ENCODE results near the gene VSNL1. TPM values are rescaled to one million over a fixed set of nuclear protein-coding genes. Genes with fewer than 3 reads are reported as not detected.

The VSNL1 gene
- total RNA-seq, 6 donors from 2014 or later = 0.33 to 1.2 (median 0.94) TPM; not detected in 3

DNA sequence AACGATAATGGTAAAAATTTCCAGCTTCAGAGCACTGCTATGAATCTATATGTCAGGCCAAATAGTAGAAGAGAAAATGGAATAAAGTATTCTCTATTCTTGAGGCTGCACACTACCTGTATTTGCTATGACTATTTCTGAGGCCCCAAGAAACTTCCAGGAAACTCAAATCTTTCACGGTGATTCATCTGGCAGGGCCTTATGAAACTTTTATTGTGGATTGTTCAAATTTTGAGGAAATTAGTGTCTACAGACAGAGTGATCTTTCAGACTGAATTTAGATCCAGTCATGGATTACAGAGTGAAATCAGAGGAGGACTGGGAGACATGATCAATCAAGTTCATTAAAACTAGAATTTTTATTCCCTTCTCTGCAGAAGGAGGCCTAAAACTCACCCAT lies 4.1 kb upstream of the VSNL1 start:
- Histone ChIP-seq H3K36me3 (no peaks in the 10 kb centered on the region), H3K27ac (no peak overlapping the region), H3K27me3 (peaks cover 0 to 19% (median 3%) of the 10 kb centered on the region in 4 donors), H3K4me1 (peaks cover 7 to 29% (median 18%) of the 10 kb centered on the region in 4 donors), H3K4me3 (no peak overlapping the region), H3K9me3 (no peaks in the 10 kb centered on the region)
- 90 to 93% methylated on average over 2 of the region's 2 CpGs for WGBS, 2 donors
- DNase-seq (no peak), ATAC-seq (ENCODE audit: low FRiP score in 2 of 2) (no peak)
- TF ChIP-seq, protein P1, sequence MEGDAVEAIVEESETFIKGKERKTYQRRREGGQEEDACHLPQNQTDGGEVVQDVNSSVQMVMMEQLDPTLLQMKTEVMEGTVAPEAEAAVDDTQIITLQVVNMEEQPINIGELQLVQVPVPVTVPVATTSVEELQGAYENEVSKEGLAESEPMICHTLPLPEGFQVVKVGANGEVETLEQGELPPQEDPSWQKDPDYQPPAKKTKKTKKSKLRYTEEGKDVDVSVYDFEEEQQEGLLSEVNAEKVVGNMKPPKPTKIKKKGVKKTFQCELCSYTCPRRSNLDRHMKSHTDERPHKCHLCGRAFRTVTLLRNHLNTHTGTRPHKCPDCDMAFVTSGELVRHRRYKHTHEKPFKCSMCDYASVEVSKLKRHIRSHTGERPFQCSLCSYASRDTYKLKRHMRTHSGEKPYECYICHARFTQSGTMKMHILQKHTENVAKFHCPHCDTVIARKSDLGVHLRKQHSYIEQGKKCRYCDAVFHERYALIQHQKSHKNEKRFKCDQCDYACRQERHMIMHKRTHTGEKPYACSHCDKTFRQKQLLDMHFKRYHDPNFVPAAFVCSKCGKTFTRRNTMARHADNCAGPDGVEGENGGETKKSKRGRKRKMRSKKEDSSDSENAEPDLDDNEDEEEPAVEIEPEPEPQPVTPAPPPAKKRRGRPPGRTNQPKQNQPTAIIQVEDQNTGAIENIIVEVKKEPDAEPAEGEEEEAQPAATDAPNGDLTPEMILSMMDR (IDR thresholded peaks at IDR 0.05) = no peak
- no peak for TF ChIP-seq POLR2A (IDR thresholded peaks at IDR 0.05)

DNA sequence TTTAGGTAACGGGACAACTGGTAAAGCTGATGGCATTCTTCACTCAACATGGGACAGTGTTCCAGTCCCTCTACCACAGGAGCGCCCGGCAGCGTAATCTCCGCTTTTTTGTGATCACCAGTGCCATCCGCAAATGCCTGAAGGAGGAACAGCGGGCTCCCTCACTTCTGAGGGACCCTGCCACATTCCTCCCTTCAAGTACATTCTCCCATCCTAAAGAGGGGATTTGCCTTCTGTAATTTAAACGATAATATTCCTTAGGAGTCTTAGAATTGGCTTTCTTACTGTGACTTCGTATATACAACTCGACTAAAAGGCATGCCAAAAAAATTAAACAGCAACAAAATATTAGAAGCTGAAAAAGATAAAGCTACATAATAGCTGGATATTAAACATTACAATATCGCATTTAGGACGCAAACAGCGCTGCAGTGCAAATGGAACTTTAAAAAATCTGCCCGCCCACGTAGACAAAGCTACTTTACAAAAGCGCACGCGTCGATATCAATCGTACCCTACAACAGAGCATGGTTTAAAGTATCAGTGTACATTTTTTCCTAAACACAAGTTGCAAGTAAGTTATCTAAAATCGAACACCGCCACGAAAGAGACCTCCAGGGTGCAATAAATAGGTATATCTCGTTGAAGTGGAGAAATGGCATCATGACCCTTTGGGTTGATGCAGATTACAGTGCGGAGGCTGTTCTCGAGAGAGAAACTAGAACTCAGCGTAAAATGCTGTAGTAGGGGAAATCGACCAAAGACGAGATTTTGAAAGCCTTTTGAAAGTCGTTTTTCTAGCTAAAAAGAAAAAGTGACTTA lies 2.3 kb upstream of the VSNL1 start:
- peak in 1 of 2 donors; percentile 27 for ATAC-seq (ENCODE audit: low FRiP score in 2 of 2)
- Histone ChIP-seq H3K4me1 (peaks cover 7 to 29% (median 18%) of the 10 kb centered on the region in 4 donors), H3K27ac (peak overlapping the region in 3 of 4 donors; percentile 39 to 70 (median 42)), H3K9me3 (no peaks in the 10 kb centered on the region), H3K36me3 (no peaks in the 10 kb centered on the region), H3K27me3 (peaks cover 0 to 24% (median 6%) of the 10 kb centered on the region in 4 donors), H3K4me3 (peak overlapping the region in 3 of 4 donors; percentile 27 to 54 (median 49))
- WGBS, 2 donors = 7 to 8% methylated on average over 30 of the region's 30 CpGs
- TF ChIP-seq POLR2AphosphoS5 (IDR thresholded peaks at IDR 0.05) (no peak), POLR2A (IDR thresholded peaks at IDR 0.05) (no peak), EP300 (IDR thresholded peaks at IDR 0.05) (no peak)
- TF ChIP-seq, protein P1 (IDR thresholded peaks at IDR 0.05) = no peak
- DNase-seq = no peak

DNA sequence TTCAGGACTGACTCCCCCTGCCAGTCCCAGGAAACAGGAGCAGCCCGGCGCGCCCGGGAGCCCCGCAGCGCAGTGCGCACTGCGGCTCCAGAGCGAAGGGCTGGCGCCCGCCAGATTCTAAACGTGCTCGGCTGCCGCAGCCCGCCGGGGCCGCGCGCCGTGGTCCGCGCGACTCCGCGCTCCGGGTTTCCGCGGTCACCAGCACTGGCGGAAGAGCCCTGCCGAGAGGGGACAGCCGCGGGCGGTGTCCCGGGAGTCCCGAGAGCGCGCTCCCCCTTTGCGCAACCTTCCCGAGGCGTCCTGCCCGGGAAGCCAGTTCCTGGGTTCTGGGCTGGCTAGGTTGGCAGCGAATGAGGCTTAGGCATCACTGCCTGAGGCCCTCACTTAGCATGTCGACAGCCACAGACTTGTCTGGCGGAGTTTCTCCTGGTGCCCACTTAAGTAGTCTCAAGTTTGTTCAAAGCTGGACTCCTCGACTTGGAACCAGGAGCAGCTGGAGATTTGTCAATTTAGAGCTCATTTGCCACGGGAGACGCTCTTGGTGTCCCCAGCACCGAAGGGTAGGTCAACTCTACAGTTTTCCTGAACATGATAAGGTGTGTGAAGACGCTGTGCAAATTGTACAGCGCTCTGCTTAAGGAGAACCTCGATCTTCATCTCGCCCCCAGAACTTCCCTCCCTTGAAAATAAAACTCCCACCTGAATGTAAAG lies 1.5 kb upstream of the VSNL1 start:
- peaks cover 7 to 29% (median 18%) of the 10 kb centered on the region in 4 donors for H3K4me1 ChIP-seq
- peaks cover 0 to 24% (median 6%) of the 10 kb centered on the region in 4 donors for H3K27me3 ChIP-seq
- peak in 1 of 2 donors; percentile 23 for TF ChIP-seq POLR2AphosphoS5 (IDR thresholded peaks at IDR 0.05)
- no peak for TF ChIP-seq EP300 (IDR thresholded peaks at IDR 0.05)
- TF ChIP-seq, protein P1 (IDR thresholded peaks at IDR 0.05) = no peak
- peak in 1 of 4 donors; percentile 27 for TF ChIP-seq POLR2A (IDR thresholded peaks at IDR 0.05)
- ATAC-seq (ENCODE audit: low FRiP score in 2 of 2) = peak; percentile 85 to 88
- H3K9me3 ChIP-seq = no peaks in the 10 kb centered on the region
- H3K36me3 ChIP-seq = no peaks in the 10 kb centered on the region
- peak; percentile 68 to 91 for DNase-seq
- H3K4me3 ChIP-seq = peak overlapping the region in 3 of 4 donors; percentile 27 to 54 (median 49)
- 1 to 5% methylated on average over 20 to 22 of the region's 52 CpGs for WGBS, 2 donors
- H3K27ac ChIP-seq = peak overlapping the region; percentile 39 to 70 (median 41)

- 4 to 10% methylated on average over 10 to 13 of the region's 13 CpGs for WGBS, 2 donors
Observed at GRCh38 chr2:17539611-17540092, 844 bp upstream of the VSNL1 start.

More at GRCh38 chr2:17539611-17540092, 844 bp upstream of the VSNL1 start:
- TF ChIP-seq POLR2AphosphoS5 (IDR thresholded peaks at IDR 0.05) = no peak
- no peak for TF ChIP-seq POLR2A (IDR thresholded peaks at IDR 0.05)
- TF ChIP-seq EP300 (IDR thresholded peaks at IDR 0.05) = no peak
- TF ChIP-seq, protein P1 (IDR thresholded peaks at IDR 0.05) = no peak
- H3K9me3 ChIP-seq = no peaks in the 10 kb centered on the region
- peak overlapping the region in 3 of 4 donors; percentile 35 to 70 (median 42) for H3K27ac ChIP-seq
- peaks cover 7 to 29% (median 18%) of the 10 kb centered on the region in 4 donors for H3K4me1 ChIP-seq
- ATAC-seq (ENCODE audit: low FRiP score in 2 of 2) (peak; percentile 11 to 16), DNase-seq (peak in 1 of 2 donors; percentile 24)
- H3K27me3 ChIP-seq = peaks cover 0 to 24% (median 6%) of the 10 kb centered on the region in 4 donors
- peak overlapping the region in 3 of 4 donors; percentile 37 to 54 (median 49) for H3K4me3 ChIP-seq
- no peaks in the 10 kb centered on the region for H3K36me3 ChIP-seq

Measured in upper lobe of left lung (tissue), 6 donors.